ENCODE results near the gene SLIT3. TPM values are rescaled to one million over a fixed set of nuclear protein-coding genes. Genes with fewer than 3 reads are reported as not detected.

SLIT3 gene
- polyA plus RNA-seq, 1 of the 3 experiments (the other 2 are of a cell fraction): 119 TPM

GRCh38 chr5:169048181-169049125, 252.5 kb downstream of the SLIT3 start (continued):
- no peak for TF ChIP-seq POLR2AphosphoS5 (IDR thresholded peaks at IDR 0.05; ENCODE audit: low read depth, low read length)
- no peak for TF ChIP-seq RFX5 (IDR thresholded peaks at IDR 0.05; ENCODE audit: low read length)
- TF ChIP-seq ZBTB33 (IDR thresholded peaks at IDR 0.05; ENCODE audit: borderline replicate concordance, low read depth): no peak
- no peak for TF ChIP-seq EP300 (IDR thresholded peaks at IDR 0.05; ENCODE audit: borderline replicate concordance in 1 of 2, low read depth in 1 of 2, low read length in 1 of 2)
- TF ChIP-seq USF2 (IDR thresholded peaks at IDR 0.05; ENCODE audit: borderline replicate concordance, low read depth, low read length): no peak

- Histone ChIP-seq H3F3A (replicated peaks; ENCODE audit: insufficient read depth) (peaks cover 7% of the 10 kb centered on the region), H4K20me1 (ENCODE audit: insufficient read depth) (no peaks in the 10 kb centered on the region), H3K4me2 (no peak overlapping the region), H3K9me3 (no peaks in the 10 kb centered on the region), H2AFZ (ENCODE audit: low read depth) (no peak overlapping the region), H3K9me2 (no peaks in the 10 kb centered on the region), H3K27ac (ENCODE audit: low read depth in 2 of 2, low read length in 1 of 2) (no peak overlapping the region), H3K9ac (no peak overlapping the region), H3K79me2 (ENCODE audit: insufficient read depth) (peaks cover 4% of the 10 kb centered on the region; the same call in 1 of the 2 replicates), H3K4me1 (ENCODE audit: control insufficient read depth in 1 of 2, insufficient read depth in 2 of 2, low read depth in 1 of 2, low read length in 1 of 2) (peaks cover 18 to 36% of the 10 kb centered on the region in 2 experiments), H3K4me3 (ENCODE audit: low read depth in 2 of 2, low read length in 1 of 2) (no peak overlapping the region), H3K27me3 (ENCODE audit: insufficient read depth) (no peaks in the 10 kb centered on the region), H3K36me3 (replicated peaks in 1 of 2; ENCODE audit: control insufficient read depth in 1 of 2, insufficient read depth in 2 of 2, low read length in 1 of 2) (peaks cover 0 to 11% of the 10 kb centered on the region in 2 experiments)
- WGBS (ENCODE audit: low lambda C conversion rate): 92% methylated on average over 6 of the region's 6 CpGs
- CTCF ChIA-PET: interaction anchor here (0.7 to 0.8 kb wide), 2 partner anchors 46 to 58 kb away, joined by 3 read pairs; no protein-coding TSS in a partner anchor
- DNase-seq: no peak
- no peak for TF ChIP-seq GATA2 (CRISPR knock-in tag; IDR thresholded peaks at IDR 0.05)
- TF ChIP-seq JUND (IDR thresholded peaks at IDR 0.05): no peak
- no peak for TF ChIP-seq TAF1 (IDR thresholded peaks at IDR 0.05; ENCODE audit: borderline replicate concordance, low read depth, low read length)
- no peak for TF ChIP-seq SMC3 (IDR thresholded peaks at IDR 0.05; ENCODE audit: low read depth, low read length)
- TF ChIP-seq RFX5 (IDR thresholded peaks at IDR 0.05; ENCODE audit: low read length): no peak
- no peak for TF ChIP-seq MEF2A (IDR thresholded peaks at IDR 0.05; ENCODE audit: borderline replicate concordance, low read depth)
- no peak for TF ChIP-seq PBX3 (IDR thresholded peaks at IDR 0.05)
- no peak for TF ChIP-seq ELF1 (IDR thresholded peaks at IDR 0.05)
- no peak for TF ChIP-seq RCOR1 (IDR thresholded peaks at IDR 0.05; ENCODE audit: low read length)
- TF ChIP-seq EP300 (IDR thresholded peaks at IDR 0.05; ENCODE audit: borderline replicate concordance in 1 of 2, low read depth in 1 of 2, low read length in 1 of 2): no peak
- TF ChIP-seq ZBTB33 (IDR thresholded peaks at IDR 0.05; ENCODE audit: borderline replicate concordance, low read depth): no peak
- no peak for TF ChIP-seq FOSL2 (IDR thresholded peaks at IDR 0.05; ENCODE audit: borderline replicate concordance, low read depth)
- no peak for TF ChIP-seq FOXM1 (IDR thresholded peaks at IDR 0.05; ENCODE audit: low read depth)
- no peak for TF ChIP-seq NRF1 (IDR thresholded peaks at IDR 0.05; ENCODE audit: low read depth, low read length)
- TF ChIP-seq USF2 (IDR thresholded peaks at IDR 0.05; ENCODE audit: borderline replicate concordance, low read depth, low read length): no peak
- POLR2A ChIA-PET: interaction anchor here (0.7 kb wide), 1 partner anchor 203 kb away, joined by 3 read pairs; no protein-coding TSS in a partner anchor
These were observed 256.0 kb downstream of the SLIT3 start for GRCh38 chr5:169044962-169045361.

All from SK-N-SH (cell line).